HL-60/S4 treated with retinoic acid at 250 ng/mL for 4 days and 3 days (cell line): Measurements from ENCODE around the gene HYDIN.
"Not testable (repeated sequence)": the region's sequence is repeated elsewhere in the genome, so short reads cannot be mapped to it uniquely, and the experiment has no call there.

Experiments used
- in situ Hi-C: fragments of 300-500 bp; cut with MboI; formaldehyde crosslinking; loops from 2 replicates; pipeline ENCODE4 v1.7.0; 2022; ENCODE audit warnings: low sequenced_read_pairs

The HYDIN gene

DNA sequence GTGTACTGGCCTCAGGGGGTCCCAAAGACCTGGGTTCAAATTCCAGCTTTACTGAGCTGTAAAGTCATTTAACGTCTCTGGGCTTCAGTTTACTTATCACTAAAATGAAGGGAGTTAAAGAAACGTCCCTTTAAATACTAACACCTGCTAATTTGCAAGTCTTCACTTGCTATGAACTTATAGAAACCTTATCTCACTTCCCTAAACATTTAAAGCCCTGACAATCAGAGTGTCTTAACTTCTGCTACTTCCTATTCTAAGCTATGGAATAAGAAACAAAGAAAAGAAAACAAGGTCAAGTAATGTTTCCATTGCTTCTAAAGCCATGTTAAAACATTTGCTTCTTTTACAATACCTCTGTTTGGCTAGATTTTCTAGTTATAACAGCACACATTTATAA, 87.3 kb downstream of the HYDIN start:
- in situ Hi-C loops, result not testable (repeated sequence)

DNA sequence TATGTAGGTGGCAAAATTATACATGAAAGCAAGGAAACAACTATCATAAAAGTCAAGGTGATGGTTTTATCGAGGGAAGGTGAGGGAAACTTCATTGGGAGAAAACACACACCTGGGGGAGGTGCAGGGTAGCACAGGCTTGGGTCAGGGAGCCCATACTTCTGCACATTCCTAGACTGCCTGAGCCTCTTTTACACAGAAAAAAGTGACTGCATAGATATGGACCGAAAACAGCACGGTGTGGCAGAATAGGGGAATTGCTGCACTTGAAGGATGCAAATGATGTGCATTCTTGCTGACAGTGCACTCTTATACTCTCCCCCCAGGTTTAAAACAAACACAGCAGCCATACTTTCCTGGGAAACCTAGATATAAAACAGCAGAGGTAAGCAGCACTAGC, 120.0 kb downstream of the HYDIN start:
- in situ Hi-C loops, result not testable (repeated sequence)

DNA sequence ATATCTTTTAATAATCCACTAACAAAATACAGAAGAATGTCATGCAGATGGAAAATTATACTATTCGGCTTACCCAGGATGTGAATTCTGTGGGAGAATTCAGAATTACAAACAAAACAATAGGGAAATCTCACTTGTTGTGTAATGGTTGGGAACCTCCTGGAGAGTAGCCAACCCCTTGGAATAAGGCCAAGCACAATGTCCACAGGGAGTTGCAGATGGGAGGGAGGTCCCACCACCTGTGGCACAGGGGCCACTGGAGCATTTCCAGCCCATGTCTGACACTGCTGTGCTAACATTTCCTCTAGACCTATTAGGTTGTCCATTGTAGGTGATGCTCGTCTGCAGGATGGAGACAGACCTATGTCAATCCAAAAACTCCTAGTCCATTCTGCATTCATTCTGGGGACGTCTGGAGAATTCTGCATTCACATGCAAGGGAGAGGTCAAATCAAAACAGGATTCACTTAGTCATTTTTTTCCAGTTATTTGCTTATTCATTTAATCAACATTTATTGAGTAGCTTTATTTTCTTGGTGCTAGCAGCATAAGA, 120.8 kb downstream of the HYDIN start:
- in situ Hi-C loops, result not testable (repeated sequence)

DNA sequence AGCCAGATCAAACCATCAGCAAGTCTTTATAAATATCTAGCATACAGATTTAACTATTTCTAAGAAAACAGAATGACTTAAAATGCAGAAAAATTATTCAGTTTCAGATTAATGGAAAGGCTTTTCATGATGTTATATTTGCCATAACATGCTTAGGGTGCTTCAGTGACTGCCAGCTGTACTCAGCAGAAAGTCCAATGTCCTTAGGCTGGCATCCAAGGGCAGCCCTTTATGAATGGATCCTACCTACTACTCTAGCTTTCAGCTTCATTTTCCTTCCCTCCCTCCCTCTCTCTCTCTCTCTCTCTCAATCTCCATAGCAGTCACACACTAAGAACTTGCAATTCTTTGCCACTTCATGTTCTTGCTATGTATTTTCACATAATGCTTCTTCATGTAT, 124.6 kb downstream of the HYDIN start:
- in situ Hi-C loops, result not testable (repeated sequence)

DNA sequence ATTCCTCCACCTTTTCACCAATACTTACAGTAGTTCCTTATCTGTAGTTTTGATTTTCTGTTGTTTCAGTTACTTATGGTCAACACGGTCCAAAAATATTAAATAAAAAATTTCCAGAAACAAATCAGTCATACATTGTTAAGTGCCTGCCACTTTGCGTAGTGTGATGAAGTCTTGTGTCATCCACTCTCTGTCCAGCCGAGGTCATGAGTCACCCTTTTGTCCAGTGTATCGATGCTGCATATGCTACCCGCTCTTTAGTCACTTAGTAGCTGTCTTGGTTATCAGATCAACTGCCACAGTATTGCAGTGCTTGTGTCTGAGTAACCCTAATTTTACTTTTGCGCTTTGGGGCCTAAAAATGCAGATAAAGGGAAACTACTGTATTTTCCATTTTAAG, 146.9 kb downstream of the HYDIN start:
- in situ Hi-C loops, result not testable (repeated sequence)

DNA sequence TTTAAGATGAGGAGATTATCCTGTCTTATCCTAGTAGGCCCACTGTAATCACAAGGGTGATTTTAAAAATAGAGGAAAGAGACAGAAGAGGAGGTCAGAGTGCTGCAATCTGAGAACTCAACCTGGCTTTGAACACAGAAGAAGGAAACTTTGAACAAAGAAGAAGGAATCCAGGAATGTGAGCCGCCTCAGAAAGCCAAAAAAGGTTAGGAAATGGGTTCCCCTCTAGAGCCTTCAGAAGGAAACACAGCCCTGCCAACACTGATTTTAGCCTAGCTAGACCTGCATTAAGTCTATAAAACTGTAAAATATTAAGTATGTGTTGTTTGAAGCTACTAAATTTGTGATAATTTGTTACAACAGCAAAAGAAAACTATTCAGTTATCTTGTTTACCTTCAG, 149.7 kb downstream of the HYDIN start:
- in situ Hi-C loops, result not testable (repeated sequence)

DNA sequence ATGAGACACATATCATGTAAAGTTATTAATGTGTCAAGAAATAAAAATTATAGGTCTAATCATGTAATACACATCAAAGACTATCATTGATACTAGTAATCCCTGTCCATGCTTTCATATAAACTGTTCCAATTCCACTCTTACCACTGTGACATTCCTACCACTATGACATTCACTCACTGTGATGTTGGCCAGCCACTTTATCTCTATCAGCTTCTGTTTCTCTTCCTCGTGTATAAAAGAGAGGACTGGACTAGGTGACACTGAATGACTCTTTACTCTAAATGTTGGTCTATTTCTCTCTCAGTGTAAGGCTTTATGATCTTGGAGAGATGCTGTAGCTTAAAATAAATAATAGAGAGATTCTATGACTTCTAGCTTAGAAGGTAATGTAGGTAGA, 150.3 kb downstream of the HYDIN start:
- in situ Hi-C loops, result not testable (repeated sequence)

DNA sequence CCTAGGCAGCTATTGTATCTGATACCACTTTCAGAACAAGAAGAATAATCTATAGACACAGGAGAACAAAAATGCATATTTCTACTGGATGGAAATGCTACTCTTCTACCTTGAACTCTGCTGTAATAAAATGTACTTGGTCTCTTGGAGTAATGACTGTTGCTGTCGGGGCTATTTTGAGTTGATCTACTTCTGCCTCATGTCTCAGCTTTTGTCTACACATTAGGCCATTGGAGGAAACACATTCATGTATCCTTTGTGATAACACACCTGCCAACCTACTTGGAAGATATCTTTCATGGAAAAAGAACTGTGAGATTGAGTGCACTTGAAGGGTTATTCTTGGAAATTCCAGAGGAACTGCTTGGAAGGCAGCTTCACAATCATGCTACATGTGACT, 159.9 kb downstream of the HYDIN start:
- in situ Hi-C loops, result not testable (repeated sequence)

DNA sequence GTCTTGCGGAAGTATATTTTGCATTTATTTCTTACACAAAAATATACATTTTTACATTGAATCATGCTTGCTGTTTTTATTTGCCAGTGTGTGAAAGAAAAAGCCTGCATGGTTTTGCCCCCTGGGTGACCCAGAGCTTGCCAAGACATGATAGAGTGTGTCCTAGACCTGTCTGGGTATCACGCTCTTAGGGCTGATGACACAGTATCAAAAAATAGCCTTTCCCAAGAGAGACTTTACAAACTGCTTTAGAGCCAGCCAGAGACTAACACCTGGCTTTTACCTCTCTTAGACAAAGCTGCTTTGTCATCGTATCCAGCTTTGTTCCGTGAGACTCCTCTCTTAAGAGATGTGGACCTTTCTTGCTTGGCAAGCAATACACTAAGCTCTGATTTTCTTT, 160.7 kb downstream of the HYDIN start:
- in situ Hi-C loops, result not testable (repeated sequence)

DNA sequence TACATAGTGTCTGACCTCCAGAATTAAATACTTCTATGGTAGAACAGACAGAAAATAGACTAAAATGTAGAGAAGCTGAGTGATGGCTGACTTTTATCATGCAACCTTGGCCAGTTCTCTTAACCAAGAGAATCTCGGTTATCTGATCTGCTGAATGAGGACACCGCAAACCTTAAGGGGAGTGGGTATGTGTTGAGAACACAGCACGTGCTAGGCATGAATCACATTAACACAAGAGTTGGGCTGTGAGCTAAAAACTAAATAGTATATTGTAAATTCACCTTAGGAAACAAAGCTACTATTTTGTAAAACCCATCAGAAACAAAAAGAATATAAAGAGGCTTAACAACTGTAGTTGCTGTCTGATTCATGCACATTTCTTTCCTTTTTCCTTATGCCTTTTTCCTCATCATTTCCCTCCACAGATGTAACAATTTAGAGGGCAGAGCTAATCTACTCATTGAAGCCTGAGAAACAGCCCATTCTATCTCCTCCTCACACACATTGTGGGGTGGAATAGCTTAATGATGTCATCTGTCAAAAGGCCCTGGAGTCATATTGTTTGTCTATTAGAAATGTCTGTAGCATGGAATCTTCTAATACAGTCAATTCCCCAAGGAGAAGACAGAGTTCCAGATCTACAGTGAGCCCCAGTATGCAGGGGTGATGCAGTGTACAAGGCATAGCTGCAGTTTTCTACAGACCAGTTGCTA, 176.5 kb downstream of the HYDIN start:
- in situ Hi-C loops, result not testable (repeated sequence)

DNA sequence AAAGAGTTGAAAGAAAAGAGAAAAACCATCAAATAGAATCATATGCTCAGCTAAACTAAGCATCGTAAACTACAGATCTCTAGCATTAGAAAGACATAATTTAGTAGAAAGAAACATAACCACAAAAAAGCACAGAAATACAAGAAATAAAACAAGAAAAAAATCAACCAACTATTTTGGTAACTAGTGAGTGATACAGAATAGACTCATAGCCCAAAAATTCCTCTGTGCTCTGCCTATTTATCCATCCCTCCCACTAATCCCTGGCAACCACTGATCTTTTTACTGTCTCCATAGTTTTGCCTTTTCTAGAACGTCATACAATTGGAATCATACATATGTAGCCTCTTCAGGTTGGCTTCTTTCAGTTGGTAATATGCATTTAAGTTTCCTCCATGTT, 180.2 kb downstream of the HYDIN start:
- in situ Hi-C loops, result not testable (repeated sequence)

DNA sequence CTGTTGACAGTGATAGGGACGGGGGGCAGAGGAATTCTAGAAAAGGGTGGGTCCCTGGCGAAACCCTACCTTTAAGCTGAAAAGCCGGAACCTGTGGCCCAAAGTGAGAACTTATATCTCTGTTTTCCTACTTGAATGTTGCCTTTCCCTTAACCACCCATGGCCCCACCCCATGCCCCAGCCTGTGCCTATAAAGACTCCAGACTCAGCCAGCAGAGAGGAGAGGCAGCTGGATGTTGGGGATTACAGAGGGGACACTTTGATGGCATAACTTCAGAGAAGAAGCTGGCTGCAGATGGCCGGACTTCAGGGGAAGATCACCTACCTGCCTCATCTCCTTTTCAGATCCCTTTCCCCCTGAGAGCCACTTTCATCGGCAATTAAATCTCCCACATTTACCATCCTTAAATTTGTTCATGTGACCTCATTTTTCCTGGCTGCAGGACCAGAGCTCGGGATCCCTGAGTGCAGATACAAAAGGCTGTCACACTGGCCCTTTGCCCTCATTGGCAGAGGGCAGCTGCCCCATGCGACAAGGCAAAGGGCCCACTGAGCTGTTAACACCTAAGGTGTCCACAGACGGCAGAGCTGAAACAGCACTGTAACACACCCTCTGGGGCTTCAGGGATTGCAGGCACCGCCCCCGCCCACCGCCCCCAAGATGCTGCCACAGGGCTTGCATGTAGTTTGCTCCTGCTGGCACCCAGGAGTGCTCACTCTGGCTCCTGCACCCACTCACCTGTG, 191.0 kb downstream of the HYDIN start:
- in situ Hi-C loops, result not testable (repeated sequence)

DNA sequence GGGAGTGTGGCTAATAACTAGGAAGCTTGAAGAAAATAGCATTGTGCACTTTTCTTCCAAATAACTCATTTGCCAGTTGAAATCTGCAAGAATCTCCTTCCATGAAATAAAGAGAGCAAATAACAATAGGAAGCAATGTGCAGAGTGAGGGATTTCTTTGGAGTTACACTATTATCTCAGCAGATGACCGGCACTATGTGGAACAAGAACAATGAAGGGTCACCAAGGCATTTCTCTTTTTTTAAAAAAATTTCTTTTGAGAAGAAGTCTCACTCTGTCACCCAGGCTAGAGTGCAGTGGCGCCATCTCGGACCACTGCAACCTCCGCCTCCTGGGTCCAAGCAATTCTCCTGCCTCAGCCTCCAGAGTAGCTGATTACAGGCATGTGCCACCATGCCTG, 192.1 kb downstream of the HYDIN start:
- in situ Hi-C loops, result not testable (repeated sequence)

DNA sequence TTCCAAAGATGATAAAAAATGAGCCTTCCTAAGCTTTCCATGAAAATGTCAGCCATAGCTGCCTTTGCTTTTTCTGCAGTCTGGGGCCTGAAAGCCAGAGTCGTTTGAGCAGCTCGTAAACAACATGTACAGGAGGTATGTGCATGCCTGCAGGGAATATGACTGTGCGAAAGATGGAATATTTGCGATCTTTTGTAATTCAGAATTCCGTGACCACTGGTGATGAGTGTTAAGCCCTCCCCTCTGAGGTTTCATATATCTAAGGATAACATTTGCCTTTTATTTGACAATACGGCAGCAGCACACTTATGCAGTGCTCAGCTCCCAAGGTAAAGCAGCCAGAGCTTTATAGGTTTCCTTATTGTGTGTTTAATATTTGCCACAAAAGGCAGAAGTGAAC, 192.5 kb downstream of the HYDIN start:
- in situ Hi-C loops, result not testable (repeated sequence)

DNA sequence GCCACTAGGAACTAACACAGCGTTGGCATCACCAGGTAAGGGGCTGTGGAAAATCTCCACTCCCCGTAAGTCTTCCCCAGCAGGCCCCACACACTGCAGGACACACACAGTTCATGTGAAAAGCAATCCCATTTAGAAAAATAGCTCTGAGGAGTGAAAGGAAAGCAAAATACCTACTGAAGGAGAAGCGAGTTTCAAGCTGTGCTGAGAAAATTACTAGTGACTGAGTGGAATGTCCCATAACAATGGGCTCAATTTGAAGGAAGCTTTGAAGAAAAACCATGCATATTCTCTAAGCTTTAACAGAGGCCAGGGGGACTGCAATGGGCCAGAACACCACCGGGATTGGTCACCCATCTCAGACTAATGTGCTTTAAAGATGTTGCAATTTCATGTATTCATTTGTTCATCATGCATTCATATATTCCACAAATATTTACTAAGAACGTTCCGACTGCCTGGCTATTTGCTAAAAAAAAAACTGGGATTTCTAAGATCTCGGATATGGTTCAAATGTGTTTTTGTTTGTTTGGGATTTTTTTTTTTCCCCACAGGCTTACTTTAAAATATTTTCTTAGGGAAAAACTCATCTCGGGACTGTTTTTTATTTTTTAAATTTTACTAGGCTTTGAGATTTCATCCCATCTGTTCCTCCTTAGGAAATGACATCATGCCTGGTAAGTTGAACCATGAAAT, 202.3 kb downstream of the HYDIN start:
- in situ Hi-C loops, result not testable (repeated sequence)

DNA sequence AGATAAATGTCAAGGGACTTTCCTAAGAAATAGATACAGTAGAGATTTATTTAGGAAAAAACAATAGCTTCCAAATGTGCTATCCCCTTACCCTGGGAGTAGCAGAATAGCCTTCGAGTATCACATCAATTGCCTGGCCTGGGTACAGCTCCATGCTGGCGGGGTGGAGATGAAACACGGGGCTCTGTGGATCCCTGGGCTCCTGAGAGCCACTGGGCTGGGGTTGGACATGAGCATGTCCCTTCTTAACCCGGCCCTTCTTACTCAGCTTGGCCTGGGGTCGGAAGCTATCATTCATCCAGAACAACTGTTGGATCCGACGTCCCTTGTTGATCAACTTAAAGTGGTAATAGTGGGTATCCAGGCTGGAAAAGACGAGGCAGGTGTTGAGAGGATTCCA, 203.0 kb downstream of the HYDIN start:
- in situ Hi-C loops, result not testable (repeated sequence)

DNA sequence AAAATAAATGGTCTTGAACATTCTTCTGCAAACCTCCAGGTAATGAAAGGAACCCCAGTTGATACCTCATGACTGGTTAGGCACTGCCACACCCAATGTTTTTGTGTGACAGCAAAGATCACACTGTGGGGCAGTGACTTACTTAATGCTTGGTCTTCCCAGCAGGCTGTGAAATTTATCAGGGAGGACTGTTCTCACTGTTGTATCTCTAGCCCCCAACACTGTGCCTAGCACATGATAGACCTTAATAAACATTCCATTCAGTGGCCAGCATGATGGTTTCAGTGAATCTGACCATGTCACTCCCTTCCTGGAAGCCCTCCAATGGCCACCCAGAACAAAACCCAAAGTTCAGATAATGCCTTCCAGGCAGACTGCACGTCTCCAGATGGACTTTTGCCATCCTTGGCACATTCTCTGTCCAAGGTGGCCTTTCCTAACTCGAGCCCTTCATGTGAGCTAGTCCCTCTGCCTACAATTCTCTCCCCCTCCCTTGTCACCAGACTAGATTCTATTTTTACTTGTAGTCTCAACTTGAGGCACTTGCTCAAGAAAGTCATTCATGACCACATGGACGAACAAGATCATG, 206.6 kb downstream of the HYDIN start:
- in situ Hi-C loops, result not testable (repeated sequence)

DNA sequence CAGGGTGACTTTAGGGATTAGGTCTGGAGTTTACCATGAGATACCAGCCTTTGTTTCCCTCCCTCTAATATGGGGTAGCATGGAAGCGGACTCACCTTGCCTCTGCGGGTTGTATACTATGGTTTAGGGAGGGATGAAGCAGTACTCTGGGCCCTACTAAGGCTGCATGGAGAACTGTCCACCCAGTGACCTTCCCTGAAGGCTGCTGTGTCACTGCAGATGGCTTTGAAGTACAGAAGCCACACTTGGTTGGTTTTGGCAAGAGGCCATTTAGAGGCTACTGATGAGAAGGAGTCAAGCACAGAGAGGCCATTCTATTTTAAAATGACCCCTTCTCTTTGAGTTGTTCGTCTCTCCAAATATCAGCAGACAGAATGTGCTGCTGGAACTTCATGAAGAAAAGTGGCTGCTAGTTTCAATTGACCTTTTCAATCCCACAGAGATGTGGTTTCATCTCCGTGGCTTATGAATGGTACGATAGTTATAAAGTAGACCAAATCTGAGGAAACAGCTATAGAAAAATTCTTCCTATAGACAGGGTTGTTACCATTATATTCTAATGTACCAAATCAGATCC, 208.5 kb downstream of the HYDIN start:
- in situ Hi-C loops, result not testable (repeated sequence)

DNA sequence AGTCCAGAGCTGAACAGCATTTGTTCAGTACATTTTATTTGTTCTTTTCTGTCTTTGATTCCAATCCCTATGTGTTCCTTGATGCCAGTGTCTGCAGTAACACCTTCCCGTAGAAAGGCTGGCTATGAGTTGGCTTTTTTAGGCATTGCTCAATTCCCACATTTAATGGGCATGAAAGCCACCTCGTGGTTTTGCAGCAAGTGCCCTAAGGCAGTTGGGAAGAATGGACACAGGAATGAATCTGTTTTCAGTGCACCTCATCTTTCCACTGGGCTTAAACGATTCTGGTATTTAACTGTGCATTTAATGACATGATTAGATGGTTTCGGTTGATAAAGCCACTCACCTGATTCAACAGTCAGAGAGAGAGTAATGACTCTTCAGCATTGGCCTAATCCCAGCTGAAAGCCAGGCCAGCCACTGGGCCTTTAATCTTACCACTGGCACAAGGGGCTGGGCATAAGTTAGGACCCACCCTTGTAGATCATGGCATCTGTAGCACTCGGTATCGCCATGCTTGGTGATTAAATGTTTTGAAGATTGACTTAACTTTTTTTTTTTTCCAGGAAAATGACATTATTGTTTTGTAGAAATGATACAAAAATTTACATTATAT, 211.3 kb downstream of the HYDIN start:
- in situ Hi-C loops, result not testable (repeated sequence)

DNA sequence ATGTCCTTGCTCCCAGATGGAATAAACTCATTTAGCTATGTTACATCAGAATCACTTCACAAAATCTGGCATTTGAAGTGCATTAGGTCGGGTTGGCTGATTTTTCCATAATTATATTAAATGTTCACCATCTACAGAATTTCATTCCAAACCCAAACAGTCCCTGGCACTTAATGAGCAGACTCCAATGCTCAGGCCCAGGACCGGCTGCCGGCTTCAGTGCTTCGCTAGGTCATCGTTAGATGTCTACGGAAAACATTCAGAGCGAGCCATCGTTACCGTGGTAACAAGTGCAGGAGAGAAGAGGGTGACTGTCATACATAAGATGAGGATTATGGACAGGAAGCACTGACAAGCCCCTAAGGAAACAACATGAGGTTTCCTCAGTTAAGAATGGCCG, 215.1 kb downstream of the HYDIN start:
- in situ Hi-C loops, result not testable (repeated sequence)
